Bone marrow (tissue), 2 donors: ENCODE results near the gene RPL15.
"Not testable (repeated sequence)": the region's sequence is repeated elsewhere in the genome, so short reads cannot be mapped to it uniquely, and the experiment has no call there.

ENCODE experiments used
- DNase-seq, 2 donors: peaks; one replicate each; lab custom pipeline; 2025; lab: John Stamatoyannopoulos, UW

Gene RPL15

DNA sequence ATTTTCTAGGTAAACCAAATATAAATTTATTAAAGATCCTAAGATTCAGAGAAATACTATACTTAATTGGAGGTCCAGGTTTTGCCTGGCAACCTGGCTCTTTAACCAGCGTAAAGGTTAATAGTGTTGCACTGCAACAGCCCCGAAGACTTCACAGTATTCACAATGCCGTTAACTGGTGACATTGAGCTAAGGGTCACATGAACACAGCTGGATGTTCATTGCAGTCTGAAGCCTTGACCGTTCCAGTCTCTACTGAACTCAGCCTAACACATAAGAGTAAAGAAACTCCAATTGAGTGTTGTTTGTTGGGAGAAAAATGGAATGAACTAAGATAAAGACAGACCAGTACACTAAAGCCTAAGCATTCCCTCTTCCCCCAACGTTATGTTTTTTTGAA, 27.0 kb upstream of the RPL15 start:
- DNase-seq, result no peak

DNA sequence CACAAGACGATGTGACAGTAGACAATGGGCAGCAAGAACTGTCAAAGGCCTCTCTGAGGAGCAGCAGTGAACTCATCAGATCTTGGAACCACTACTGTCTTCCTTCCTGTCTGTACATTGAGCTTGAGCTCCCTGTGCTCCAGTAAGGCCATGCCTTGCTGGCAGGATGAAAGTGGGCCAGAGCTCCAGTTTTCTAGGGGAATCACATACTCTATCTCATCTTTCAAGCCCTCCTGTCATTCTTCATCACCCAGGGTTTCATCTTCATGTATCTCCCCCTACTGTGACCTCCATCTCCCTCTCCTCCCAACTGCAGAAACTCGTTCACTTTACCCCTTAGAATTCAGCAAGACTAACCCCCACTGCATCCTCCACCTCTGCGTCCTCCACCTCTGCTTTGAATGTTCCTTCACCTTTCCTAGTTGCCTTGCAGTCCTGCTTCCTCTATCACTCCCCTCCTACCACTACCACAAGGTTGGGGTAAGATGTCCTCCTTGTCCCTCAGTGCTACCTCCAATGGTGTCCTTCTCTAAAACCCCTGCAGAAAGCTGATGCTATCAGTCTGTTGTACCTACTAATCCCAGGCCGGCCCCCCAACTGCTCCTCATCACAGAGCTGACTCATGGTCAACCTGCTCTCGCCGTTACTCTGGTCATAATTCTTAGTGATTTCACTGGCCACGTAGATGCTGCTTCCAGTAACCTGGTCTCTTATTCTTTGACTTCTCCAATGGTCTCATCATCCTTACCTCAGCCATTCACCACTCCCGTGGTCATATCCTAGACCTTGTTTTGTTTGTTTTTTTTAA, 22.5 kb upstream of the RPL15 start:
- DNase-seq, result no peak

DNA sequence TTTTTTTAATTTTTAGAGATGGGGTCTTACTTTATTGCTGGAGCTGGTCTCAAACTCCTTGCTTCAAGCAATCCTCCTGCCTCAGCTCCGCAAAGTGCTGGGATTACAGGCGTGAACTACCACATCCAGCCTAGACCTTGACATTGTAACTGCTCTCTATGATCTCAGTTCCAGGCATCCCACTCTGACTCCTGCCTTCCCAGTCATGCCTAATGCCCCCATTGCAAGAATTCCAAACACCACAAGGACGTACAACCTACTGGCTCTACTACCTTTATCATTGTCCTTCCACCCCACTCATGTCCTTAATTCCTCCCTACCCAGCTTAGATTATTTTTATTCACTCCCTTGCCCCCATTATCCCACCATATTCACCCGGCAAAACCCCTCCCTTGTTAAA, 21.8 kb upstream of the RPL15 start:
- DNase-seq, result no peak

DNA sequence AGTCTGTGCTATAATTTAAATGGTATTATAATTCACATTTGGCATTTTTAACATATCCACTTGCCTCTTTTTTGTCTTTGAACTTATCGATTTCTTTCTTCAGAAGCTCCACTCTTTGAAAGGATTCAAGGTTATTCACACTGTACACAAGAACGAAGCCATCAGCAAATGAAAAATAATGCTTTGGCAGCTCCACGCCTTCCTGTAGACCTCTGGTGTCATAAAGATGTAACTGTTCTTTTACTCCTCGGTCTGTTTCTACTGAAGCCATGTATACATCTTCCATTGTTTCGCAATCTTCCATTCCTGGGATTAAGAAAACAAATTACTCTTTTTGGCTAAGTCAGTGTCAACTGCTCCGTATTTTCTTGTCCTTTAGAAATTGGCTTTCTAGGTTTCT, 16.2 kb upstream of the RPL15 start:
- no peak for DNase-seq

DNA sequence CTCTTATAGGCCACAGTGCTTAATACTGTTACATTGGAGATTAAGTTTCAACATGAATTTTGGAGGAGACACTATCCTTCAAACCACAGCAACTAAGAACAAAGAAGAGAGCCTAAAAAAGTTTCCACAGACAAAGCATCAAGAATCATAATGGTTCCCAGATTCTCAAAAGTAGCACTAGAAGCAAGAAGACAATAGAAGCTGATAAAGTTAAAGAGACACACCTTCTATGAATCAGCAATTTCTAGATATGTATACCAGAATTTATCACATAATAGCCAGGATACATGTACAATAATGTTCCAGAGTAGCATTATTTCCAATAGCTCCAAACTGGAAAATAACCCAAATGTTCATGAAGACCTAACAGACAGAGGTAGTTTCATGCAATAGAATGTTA, 12.4 kb upstream of the RPL15 start:
- no peak for DNase-seq

DNA sequence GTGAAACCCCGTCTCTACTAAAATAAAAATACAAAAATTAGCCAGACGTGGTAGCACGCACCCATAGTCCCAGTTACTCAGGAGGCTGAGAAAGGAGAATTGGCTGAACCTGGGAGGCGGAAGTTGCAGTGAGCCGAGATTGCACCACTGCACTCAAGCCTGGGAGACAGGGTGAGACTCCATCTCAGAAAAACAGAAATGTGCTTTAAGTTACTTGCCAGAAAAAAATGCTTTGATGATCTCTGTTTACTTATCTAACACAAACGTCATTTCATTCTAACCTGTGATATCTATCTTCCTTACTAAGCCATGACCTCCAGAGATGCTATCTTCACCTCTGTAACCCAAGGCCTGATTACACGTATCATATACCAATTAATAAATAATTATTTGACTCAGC, 7.6 kb upstream of the RPL15 start:
- no peak for DNase-seq

DNA sequence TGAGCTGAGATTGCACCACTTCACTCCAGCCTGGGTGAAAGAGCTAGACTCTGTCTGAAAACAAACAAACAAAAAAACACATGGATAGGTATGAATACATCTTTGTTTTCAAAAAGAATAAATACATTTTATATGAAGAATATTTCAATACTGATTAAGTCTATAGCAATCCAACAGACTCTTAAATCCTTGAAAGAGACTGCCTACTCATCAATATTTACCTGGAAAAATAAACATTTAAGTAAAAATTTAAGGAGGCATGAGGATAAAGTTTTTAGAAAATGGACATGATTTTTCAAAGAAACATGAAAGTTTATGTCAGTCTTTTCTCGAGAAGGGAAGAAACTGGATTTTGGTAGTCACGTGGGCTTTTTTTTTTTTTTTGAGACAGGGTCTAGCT, 5.5 kb upstream of the RPL15 start:
- no peak for DNase-seq

DNA sequence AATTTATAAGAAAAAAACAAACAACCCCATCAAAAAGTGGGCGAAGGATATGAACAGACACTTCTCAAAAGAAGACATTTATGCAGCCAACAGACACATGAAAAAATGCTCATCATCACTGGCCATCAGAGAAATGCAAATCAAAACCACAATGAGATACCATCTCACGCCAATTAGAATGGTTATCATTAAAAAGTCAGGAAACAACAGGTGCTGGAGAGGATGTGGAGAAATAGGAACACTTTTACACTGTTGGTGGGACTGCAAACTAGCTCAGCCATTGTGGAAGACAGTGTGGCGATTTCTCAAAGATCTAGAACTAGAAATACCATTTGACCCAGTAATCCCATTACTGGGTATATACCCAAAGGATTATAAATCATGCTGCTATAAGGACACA, 4.6 kb upstream of the RPL15 start:
- DNase-seq, result not testable (repeated sequence)

DNA sequence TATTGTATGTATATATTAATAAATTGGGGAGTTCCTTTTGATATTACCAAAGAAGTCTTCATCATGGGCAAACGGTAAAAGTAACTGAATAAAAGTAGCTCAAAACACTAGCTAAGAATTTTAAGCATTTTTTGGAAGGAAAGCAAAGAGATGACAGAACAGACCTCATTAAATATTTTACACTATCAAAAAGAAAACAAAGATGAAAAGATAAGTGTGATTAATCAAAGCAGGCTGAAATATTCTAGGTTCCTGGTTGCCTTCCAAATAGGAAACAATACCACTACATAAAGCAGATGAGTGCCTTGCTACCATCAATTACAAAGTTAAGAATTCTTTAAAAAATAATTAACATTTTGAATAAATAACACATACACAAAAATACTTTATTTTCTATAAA, 3.8 kb upstream of the RPL15 start:
- DNase-seq, result no peak

DNA sequence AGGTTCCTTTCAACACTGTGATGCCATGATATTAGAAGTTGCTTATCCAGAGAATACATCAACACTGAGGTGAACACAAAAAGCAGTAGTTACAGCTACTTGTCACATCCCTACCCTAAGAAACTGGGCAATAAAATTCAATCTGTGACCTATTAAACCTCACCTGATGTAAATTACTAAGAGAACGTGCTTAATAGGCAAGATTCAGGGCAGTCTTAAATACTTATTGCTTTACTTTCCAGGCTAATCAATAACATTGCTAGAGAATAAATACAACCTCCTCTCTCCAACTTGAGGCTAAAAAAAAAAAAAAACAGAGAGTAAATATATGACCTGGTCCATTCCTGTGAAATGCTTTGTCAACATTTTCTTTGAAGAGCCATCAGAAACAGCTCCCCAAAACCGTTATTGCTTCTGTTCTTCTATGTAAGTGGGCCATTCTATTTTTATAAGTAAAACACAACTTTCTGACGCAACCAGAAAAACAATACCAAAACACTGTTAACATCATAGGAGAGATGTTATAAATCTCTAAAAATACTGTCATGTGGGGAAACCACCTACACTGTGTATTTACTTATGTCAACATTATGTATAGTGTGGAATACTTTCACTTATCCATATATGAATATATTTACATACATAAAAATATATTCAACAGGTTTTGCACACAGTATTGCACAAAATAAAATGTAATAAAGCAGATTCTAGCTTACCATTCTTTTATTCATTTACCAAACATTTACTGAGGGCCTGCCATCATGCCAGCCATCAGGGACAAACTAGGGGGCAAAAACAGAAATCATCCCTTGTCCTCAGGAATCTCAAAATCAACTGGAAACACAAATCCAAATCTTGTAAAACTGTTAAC, 2.8 kb upstream of the RPL15 start:
- no peak for DNase-seq

DNA sequence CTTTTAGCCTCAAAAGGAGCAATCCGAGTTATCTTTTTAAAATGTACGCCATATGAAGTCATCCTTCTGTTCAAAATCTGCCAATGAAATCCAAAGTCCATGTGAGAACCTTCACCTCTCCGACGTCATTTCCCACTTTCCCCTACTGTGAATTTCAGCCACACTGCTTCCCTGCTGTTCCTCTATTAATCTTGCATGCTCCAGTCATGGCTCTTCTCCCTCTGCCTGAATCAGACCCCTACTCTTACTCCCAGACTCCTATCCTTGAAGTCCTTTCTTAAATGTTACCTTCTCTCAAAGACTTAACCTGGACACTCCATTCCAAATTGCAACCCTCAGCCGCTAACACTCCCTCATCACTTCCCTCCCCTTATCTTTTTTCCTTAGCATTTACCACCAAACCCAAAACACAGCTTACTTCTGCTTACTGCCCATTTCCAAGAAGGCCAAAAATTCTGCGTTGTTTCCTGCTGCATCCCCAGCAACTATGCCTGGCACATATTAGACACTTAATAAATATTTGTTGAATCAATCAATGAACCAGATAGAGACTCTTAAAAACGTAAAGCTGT, 1.3 kb upstream of the RPL15 start:
- DNase-seq, result no peak

DNA sequence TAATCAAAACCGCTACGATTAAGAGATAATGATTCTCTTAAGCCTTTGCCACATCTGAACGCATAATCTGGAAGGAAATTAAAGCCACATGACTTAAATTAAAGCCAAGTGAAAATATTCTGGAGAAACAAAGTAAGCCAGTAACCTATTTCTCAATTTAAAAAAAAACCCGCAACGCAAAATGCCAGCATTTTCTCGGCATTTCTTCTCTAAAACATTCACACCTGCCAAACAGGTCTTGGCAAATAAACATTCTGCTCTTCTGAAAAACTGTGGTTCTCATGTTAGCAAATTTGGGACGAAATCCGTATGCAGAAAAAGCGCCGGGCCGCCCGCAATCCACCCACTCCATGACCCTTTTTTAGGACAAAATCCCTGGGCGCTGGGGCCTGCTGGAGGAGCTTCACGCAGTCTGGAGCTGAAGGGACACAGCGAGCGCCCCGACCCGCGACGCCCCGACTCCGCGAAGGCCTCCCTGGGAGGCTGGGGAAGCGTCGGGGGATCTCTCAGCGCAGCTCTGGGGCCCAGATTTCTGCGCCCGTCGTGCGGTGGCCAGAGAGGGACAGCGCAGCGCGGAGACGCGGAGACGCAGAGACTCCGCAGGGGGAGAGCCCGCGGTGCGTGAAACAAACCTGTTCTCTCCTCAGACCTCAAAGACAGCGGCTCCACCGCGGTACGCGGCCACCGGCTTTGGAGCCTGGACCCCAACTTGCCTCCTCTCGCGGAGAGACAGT, 613 bp upstream of the RPL15 start:
- no peak for DNase-seq

DNA sequence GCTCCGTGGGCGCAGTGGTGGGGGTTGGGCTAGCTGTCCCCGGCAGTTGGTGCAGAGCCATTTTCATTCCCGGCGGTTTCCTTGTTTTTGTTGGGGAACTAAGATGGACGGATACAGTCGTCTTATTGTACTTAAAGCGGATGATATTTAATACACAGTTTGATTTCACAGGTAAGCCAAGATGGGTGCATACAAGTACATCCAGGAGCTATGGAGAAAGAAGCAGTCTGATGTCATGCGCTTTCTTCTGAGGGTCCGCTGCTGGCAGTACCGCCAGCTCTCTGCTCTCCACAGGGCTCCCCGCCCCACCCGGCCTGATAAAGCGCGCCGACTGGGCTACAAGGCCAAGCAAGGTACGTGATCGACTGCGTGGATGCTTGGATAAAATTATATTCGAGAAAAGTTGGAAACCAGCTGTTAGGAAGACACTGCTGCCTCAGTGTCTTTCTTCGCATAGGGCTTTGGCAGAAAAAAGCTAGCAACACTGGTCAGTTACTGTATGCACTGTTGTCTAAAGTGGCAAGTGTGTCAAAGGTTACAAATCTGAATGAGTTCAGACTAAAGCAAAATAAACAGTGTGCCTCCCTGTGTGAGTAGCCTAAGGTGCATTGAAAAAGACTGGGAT, 859 bp downstream of the RPL15 start:
- DNase-seq, result peak in 1 of 2 donors; percentile 53

DNA sequence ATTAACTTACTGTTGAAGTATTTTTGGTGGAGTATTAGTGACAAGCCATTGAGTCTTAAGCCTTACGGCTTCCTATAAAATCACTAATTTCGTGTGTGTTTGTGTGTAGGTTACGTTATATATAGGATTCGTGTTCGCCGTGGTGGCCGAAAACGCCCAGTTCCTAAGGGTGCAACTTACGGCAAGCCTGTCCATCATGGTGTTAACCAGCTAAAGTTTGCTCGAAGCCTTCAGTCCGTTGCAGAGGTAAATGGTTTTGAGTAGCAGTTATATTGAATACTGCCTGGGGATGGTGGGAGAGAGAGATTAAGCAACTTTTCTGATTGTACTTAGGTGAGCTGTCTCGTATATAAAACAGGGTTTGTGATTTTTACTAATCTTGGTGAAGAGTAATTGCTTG, 1.4 kb downstream of the RPL15 start:
- not testable (repeated sequence) for DNase-seq

DNA sequence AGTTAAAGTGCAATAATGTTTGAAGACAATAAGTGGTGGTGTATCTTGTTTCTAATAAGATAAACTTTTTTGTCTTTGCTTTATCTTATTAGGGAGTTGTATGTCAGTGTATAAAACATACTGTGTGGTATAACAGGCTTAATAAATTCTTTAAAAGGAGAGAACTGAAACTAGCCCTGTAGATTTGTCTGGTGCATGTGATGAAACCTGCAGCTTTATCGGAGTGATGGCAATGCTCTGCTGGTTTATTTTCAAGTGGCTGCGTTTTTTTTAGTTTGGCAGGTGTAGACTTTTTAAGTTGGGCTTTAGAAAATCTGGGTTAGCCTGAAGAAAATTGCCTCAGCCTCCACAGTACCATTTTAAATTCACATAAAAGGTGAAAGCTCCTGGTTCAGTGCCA, 2.7 kb downstream of the RPL15 start:
- DNase-seq, result no peak

DNA sequence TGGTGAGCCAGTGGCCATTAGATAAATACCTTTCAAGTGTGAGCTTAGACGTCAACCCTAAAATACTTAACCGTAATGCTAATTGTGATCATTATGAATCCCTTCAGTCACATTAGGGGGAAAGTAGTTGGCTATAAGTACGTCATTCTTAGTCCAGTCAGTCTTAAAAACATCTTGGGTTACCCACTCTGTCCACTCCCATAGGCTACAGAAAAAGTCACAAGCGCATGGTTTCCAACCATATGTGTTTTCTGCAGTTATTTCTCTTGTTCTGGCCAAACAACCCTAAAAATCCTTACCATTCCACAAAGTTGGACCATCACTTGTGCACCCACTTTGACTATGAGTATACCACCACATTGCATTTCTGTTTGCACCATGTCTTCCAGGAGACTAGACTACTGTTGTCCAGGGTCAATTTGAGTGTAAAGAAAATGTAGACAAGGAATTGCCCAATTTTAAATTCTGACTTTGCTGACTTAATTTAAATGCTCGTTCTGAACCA, 3.3 kb downstream of the RPL15 start:
- no peak for DNase-seq

DNA sequence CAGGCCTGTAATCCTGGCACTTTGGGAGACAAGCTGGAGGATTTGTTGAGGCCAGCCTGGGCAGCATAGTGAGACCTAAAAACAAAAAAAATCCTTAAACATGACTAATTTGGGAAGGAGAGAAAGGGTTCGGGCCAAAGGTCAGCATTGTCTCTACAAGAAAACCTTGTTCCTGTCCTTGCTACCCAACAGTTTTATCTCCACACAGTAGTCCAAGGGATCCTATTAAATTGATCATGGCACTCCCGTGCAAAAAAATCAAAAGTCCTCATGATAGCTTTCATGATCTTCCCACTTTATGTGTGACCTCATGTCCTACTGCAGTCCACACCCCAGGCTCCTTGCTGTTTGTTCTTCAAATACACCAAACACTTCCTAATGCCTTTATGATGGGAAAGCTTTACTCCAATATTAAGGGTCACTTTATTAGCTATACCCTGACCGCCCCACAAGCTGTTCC, 4.2 kb downstream of the RPL15 start:
- DNase-seq, result no peak

DNA sequence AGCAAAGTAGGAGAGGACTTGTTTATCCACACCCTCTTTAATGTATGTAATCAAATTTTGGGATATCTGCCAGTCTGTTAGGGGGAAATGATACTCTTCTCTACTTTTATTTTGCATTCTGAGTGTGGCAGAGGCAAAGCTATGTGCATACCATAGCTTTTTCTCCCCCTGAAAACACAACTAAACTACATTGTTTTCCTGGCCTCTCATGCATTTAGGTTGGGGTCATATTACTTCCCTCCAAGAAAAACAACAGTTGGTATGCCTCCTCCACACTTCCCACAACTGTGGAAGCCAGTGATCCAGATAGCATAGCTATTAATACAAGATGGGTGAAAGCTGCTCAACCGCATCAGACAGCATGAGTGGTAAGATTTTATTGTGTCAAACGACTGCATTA, 6.9 kb downstream of the RPL15 start:
- no peak for DNase-seq

DNA sequence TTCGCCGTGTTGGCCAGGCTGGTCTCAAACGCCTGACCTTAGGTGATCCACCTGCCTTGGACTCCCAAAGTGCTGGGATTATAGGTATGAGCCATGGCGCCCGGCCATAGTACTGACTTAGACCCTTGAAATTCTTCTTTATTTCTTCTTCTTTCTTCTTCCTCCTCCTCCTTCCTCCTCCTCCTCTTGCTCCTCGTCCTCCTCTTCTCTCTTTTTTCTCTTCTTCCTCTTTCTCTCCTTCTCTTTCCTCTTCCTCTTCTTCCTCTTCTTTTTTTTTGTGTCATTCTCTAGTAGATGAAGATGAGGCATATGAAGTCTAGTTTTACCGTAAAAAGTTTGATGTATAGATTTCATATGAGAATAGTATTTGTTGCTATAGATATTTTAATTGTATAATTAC, 9.3 kb downstream of the RPL15 start:
- no peak for DNase-seq

DNA sequence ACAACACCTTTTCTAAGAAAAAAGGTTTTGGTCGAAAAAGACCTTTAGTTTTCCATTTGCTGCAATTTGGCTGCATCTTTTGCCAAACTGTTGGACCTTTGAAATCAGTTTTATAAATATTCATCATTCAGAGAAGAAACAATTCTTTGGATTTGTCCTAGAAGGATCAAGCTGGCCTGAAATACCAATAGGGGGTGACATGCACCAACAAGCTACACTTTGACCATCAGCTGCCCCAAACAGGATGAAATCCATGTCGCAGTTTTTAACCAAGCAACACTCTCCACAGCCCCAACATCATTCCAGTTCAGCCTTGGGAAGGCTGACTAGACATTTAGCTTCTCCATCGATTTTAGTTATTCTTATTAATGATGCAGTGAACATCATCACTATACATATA, 9.8 kb downstream of the RPL15 start:
- DNase-seq, result no peak

DNA sequence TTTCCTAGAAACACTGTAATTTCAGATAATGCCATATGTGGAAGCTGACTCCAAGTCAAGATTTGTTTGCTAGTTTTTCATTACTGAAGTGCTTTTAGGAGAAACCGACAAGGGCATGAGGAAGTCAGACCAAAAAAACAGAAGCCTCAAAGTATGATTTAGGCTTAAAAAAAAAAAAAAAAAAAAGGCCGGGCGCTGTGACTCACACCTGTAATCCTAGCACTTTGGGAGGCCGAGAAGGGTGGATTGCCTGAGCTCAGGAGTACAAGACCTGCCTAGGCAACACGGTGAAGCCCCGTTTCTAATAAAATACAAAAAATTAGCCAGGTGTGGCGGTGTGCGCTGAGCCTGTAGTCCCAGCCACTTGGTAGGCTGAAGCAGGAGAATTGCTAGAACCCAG, 11.6 kb downstream of the RPL15 start:
- DNase-seq, result peak in 1 of 2 donors; percentile 41

DNA sequence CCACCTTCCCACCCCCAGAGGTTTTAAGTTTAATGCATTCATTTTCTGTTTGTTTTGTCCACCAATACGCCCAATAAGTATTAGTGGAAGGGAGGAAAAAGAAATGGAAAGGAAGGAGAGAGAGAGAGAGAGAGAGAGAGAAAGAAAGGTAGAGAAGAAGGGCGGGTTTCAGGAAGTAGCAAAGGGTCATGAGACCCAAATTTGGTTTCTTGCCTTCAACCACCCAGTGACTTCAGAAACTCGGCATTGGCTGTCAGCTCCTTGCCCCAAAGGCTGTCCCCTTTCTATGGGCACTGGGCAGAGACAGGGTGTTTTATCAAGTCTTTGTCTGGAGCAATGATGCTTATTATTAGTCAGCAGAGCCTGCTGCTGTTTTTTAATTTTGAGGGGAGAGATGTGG, 14.7 kb downstream of the RPL15 start:
- no peak for DNase-seq
